Osteoblast (primary cell): ENCODE results near the gene IFIT1B. TPM values are rescaled to one million over a fixed set of nuclear protein-coding genes. Genes with fewer than 3 reads are reported as not detected.

Experiments used
- DNase-seq: peaks from one replicate; pipeline ENCODE4 v3.0.0; 2011; ENCODE audit warnings: low spot score, mixed read lengths; ENCODE audit not compliant: insufficient read length; ENCODE audit errors: missing footprints
- H2AFZ ChIP-seq: 2 replicates; pipeline ENCODE4 v1.6.0; 2011; ENCODE audit warnings: mild to moderate bottlenecking, low read length
- H3K27ac ChIP-seq: 2 replicates; pipeline ENCODE4 v1.5.1; 2011; ENCODE audit warnings: mild to moderate bottlenecking, low read depth, low read length, moderate library complexity
- H3K27me3 ChIP-seq: 2 replicates; pipeline ENCODE4 v1.6.0; 2012; ENCODE audit warnings: mild to moderate bottlenecking, control low read depth, inconsistent platforms, low read length, moderate library complexity; ENCODE audit not compliant: insufficient read depth
- H3K36me3 ChIP-seq: 2 replicates; pipeline ENCODE4 v1.5.1; 2011; ENCODE audit warnings: mild to moderate bottlenecking, low read length, control low read depth, moderate library complexity; ENCODE audit not compliant: insufficient read depth
- H3K4me1 ChIP-seq: 2 replicates; pipeline ENCODE4 v1.5.1; 2011; ENCODE audit warnings: mild to moderate bottlenecking, low read length, control low read depth, moderate library complexity; ENCODE audit not compliant: insufficient read depth
- H3K4me2 ChIP-seq: 2 replicates; pipeline ENCODE4 v1.6.0; 2011; ENCODE audit warnings: mild to moderate bottlenecking, low read length; ENCODE audit not compliant: insufficient read depth
- H3K4me3 ChIP-seq: fragments of 200-600 bp; sonication (generic); 3 replicates; pipeline ENCODE4 v1.5.1; 2012; ENCODE audit warnings: mild to moderate bottlenecking, low read length, inconsistent platforms; ENCODE audit not compliant: insufficient read depth
- H3K79me2 ChIP-seq: 2 replicates; pipeline ENCODE4 v1.6.0; 2012; ENCODE audit warnings: mild to moderate bottlenecking, low read length, control low read depth, inconsistent platforms; ENCODE audit not compliant: insufficient read depth
- H3K9me3 ChIP-seq: 2 replicates; pipeline ENCODE4 v1.5.1; 2011; ENCODE audit warnings: low read depth, low read length, control low read depth
- H4K20me1 ChIP-seq: 2 replicates; pipeline ENCODE4 v1.6.0; 2012; ENCODE audit warnings: mild to moderate bottlenecking, low read length, control low read depth; ENCODE audit not compliant: insufficient read depth
- CTCF ChIP-seq: IDR thresholded peaks from 2 replicates; pipeline ENCODE4 v1.5.1; 2011; ENCODE audit warnings: mild to moderate bottlenecking, low read depth, low read length, moderate library complexity; ENCODE audit errors: extremely low read depth
- total RNA-seq: library from RNA; depleted of rRNA; stranded (reverse); fragments of >200 nt; gene quantifications from 2 replicates; pipeline ENCODE4 v1.2.3, GENCODE V29; 2012

Gene IFIT1B
- total RNA-seq, 1 donor = not detected

DNA sequence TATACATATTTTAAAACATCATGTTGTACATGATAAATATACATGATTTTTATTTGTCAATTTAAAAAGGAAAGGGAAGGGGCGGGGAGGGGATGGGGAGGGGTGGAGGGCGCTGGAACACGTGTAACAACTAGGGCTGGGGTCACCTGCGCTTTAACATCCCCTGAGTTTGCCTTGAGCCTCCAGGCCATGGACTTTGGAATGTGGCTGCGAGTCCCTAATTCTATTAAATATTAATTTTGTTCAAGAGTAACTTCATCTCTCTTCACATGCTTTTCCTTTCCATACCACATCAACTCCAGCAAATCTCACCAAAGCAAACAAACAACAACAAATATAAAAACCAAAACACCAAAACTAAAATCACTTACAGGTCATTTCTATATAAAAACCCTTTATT lies 47.1 kb downstream of the IFIT1B start:
- peaks cover 20% of the 10 kb centered on the region for H3K4me1 ChIP-seq
- H3K27me3 ChIP-seq = no peaks in the 10 kb centered on the region
- H3K4me2 ChIP-seq = no peak overlapping the region
- no peak for TF ChIP-seq CTCF
- H2AFZ ChIP-seq = no peak overlapping the region
- DNase-seq = no peak
- H3K27ac ChIP-seq = no peak overlapping the region
- no peak overlapping the region for H3K4me3 ChIP-seq
- peaks cover 4% of the 10 kb centered on the region for H3K36me3 ChIP-seq
- peaks cover 3% of the 10 kb centered on the region for H3K79me2 ChIP-seq
- H3K9me3 ChIP-seq = no peaks in the 10 kb centered on the region
- H4K20me1 ChIP-seq = no peaks in the 10 kb centered on the region

DNA sequence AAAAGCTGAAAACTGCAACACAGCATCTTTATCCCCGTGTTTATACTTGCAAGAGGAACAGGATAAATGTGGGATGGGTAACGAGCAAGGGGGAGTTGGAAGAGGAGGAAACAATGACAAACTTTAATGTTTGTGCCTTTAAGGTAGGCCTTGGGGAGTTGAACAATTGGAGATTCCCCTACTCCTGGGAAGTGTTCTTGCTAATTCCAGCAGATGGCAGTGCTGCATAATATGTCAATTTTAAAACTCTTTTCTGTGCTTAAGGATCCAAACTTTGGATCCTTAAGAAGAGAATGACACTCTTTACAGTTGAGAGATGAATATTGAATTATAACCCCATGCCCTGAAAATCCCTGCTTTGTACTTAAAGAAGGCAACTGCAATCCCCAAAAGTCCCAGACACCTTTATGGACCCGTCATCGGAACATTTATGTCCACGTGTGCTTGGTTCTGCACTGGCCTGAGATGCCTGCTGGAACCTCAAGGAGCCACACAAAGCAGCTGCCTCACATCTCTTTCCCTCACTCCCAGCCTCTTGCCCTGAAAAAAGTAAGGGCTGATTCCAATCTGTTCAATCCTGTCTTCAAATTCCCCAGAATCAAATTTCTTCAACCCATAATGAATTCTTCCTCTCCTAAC lies 48.5 kb downstream of the IFIT1B start:
- Histone ChIP-seq H3K79me2 (no peaks in the 10 kb centered on the region), H2AFZ (no peak overlapping the region), H3K27ac (peak overlapping the region; percentile 62), H4K20me1 (no peaks in the 10 kb centered on the region), H3K4me2 (no peak overlapping the region), H3K4me1 (peaks cover 20% of the 10 kb centered on the region), H3K27me3 (no peaks in the 10 kb centered on the region), H3K9me3 (no peaks in the 10 kb centered on the region), H3K36me3 (no peaks in the 10 kb centered on the region), H3K4me3 (no peak overlapping the region)
- DNase-seq = no peak
- TF ChIP-seq CTCF = peak; percentile 88

GRCh38 chr10:89427629-89428028 lies 49.8 kb downstream of the IFIT1B start:
- peak overlapping the region; percentile 70 for H3K4me2 ChIP-seq
- H3K4me3 ChIP-seq = no peak overlapping the region
- no peak for TF ChIP-seq CTCF
- DNase-seq = peak; percentile 85
- H3K79me2 ChIP-seq = no peaks in the 10 kb centered on the region
- no peaks in the 10 kb centered on the region for H3K27me3 ChIP-seq
- H3K27ac ChIP-seq = peak overlapping the region; percentile 62
- H3K36me3 ChIP-seq = no peaks in the 10 kb centered on the region
- no peaks in the 10 kb centered on the region for H4K20me1 ChIP-seq
- no peaks in the 10 kb centered on the region for H3K9me3 ChIP-seq
- peaks cover 25% of the 10 kb centered on the region for H3K4me1 ChIP-seq
- H2AFZ ChIP-seq = no peak overlapping the region

DNA sequence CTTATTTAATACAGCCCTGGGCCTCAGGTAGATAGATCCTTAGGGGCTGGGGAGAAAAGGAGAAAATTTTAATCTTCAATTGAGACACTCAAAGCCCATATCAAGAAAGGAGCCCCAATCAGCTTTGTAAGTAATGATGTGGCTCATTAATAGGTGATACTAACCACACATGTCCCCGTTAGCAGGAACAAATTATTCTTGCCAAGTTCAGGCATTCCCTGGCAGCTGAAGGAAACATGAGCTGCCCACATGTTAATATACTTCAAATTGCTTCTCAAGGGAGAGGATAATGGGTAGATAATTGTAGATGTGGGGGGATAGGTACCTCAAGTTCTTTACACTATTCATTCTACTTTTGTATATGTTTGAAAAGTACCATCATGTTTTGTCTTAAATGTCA lies 51.0 kb downstream of the IFIT1B start:
- H3K4me2 ChIP-seq = no peak overlapping the region
- no peak overlapping the region for H3K27ac ChIP-seq
- no peaks in the 10 kb centered on the region for H3K79me2 ChIP-seq
- H3K4me3 ChIP-seq = no peak overlapping the region
- no peaks in the 10 kb centered on the region for H3K9me3 ChIP-seq
- H2AFZ ChIP-seq = no peak overlapping the region
- peaks cover 25% of the 10 kb centered on the region for H3K4me1 ChIP-seq
- no peaks in the 10 kb centered on the region for H4K20me1 ChIP-seq
- no peak for TF ChIP-seq CTCF
- no peak for DNase-seq
- no peaks in the 10 kb centered on the region for H3K36me3 ChIP-seq
- no peaks in the 10 kb centered on the region for H3K27me3 ChIP-seq
